GM12892 (cell line): ENCODE measurements around the gene DCC.

Source experiments
- POLR2A ChIP-seq: IDR thresholded peaks from 2 replicates; pipeline ENCODE4 v1.6.1; 2011; ENCODE audit warnings: low read depth, low read length, control low read depth
- POLR2AphosphoS5 ChIP-seq: IDR thresholded peaks from 2 replicates; pipeline ENCODE4 v1.6.1; 2011; ENCODE audit warnings: low read depth, low read length, control low read depth
- TAF1 ChIP-seq: IDR thresholded peaks from 2 replicates; pipeline ENCODE4 v1.6.1; 2011; ENCODE audit warnings: low read depth, mild to moderate bottlenecking, control low read depth, low read length, borderline replicate concordance

DNA sequence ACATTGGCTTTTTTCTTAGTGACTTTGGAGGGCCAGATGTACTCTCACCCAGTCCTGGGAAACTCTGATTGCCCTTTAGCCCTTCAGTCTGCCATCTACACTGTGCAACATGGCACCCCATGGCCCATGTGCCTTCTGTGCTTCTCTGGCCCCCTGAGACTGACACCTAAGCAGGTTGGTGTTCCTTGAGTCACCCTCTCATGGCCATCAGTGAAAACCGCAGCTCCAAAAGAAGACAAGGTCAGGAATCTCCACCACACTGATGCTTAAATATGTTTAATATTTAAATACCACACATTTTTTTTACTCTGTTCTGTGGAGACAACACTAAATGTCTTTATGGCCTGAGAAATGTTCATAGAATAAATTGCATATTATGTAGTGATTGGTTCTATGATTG, 23.9 kb downstream of the DCC start:
- no peak for TF ChIP-seq POLR2A
- TF ChIP-seq POLR2AphosphoS5, result no peak
- TF ChIP-seq TAF1, result no peak
